Smooth muscle cell (in vitro differentiated cells): ENCODE measurements around the gene B4GALT1. TPM values are rescaled to one million over a fixed set of nuclear protein-coding genes. Genes with fewer than 3 reads are reported as not detected.

ENCODE experiments used
- DNase-seq: peaks from one replicate; lab custom pipeline; 2025; ENCODE audit not compliant: unreplicated experiment; lab: John Stamatoyannopoulos, UW
- H2AFZ ChIP-seq: fragments of 200-600 bp; sonication (generic); 2 replicates; pipeline ENCODE4 v1.6.0; 2016; ENCODE audit warnings: antibody characterized with exemption, low read depth, mild to moderate bottlenecking
- H3F3A ChIP-seq: fragments of 200-600 bp; sonication (generic); 2 replicates; pipeline ENCODE4 v1.6.0; 2017; ENCODE audit warnings: antibody characterized with exemption, low read depth
- H3K27ac ChIP-seq: fragments of 200-600 bp; sonication (generic); 2 replicates; pipeline ENCODE4 v1.5.1; 2016; ENCODE audit warnings: low read depth, mild to moderate bottlenecking
- H3K27me3 ChIP-seq: fragments of 200-600 bp; sonication (generic); 2 replicates; pipeline ENCODE4 v1.6.1; 2016; ENCODE audit warnings: low read depth, mild to moderate bottlenecking
- H3K36me3 ChIP-seq: fragments of 200-600 bp; sonication (generic); 2 replicates; pipeline ENCODE4 v1.5.1; 2016; ENCODE audit warnings: low read depth
- H3K4me1 ChIP-seq: fragments of 200-600 bp; sonication (generic); 2 replicates; pipeline ENCODE4 v1.5.1; 2016; ENCODE audit warnings: low read depth
- H3K4me2 ChIP-seq: fragments of 200-600 bp; sonication (generic); 2 replicates; pipeline ENCODE4 v1.6.0; 2016; ENCODE audit warnings: mild to moderate bottlenecking
- H3K4me3 ChIP-seq: fragments of 200-600 bp; sonication (generic); 2 replicates; pipeline ENCODE4 v1.5.1; 2016; ENCODE audit warnings: mild to moderate bottlenecking
- H3K79me2 ChIP-seq: fragments of 200-600 bp; sonication (generic); 2 replicates; pipeline ENCODE4 v1.6.0; 2016; ENCODE audit warnings: low read depth, mild to moderate bottlenecking
- H3K9ac ChIP-seq: fragments of 200-600 bp; sonication (generic); 2 replicates; pipeline ENCODE4 v1.6.0; 2016; ENCODE audit warnings: low read depth
- H3K9me3 ChIP-seq: fragments of 200-600 bp; sonication (generic); replicated peaks from 2 replicates; pipeline ENCODE4 v1.5.1; 2016; ENCODE audit warnings: low read depth
- H4K20me1 ChIP-seq: fragments of 200-600 bp; sonication (generic); 2 replicates; pipeline ENCODE4 v1.6.0; 2016; ENCODE audit warnings: low read depth
- WGBS: methylation state at CpG from one replicate; pipeline ENCODE4 v1.1.7; 2016; ENCODE audit warnings: low lambda C conversion rate; 5-methylcytosine and 5-hydroxymethylcytosine counted together
- polyA plus RNA-seq: library from polyadenylated mRNA; unstranded; fragments of >200 nt; fragmentation: Nextera tagmentation; extraction: Ambion mirVana; gene quantifications from 2 replicates; pipeline ENCODE4 v1.2.1, GENCODE V29; 2016
- total RNA-seq: library from RNA; depleted of rRNA; stranded (reverse); fragments of >200 nt; gene quantifications from 2 replicates; pipeline ENCODE4 v1.2.3, GENCODE V29; 2014
- TF ChIP-seq, protein P1 (sequence below): fragments of 200-600 bp; sonication (generic); IDR thresholded peaks from 2 replicates; pipeline ENCODE4 v1.5.1; 2017; ENCODE audit warnings: borderline replicate concordance, mild to moderate bottlenecking, antibody characterized with exemption; ENCODE audit not compliant: insufficient read depth, poor library complexity, severe bottlenecking

B4GALT1 gene
- total and polyA plus RNA-seq, 2 experiments from 2014 or later, result 49.2 to 56.3 TPM

DNA sequence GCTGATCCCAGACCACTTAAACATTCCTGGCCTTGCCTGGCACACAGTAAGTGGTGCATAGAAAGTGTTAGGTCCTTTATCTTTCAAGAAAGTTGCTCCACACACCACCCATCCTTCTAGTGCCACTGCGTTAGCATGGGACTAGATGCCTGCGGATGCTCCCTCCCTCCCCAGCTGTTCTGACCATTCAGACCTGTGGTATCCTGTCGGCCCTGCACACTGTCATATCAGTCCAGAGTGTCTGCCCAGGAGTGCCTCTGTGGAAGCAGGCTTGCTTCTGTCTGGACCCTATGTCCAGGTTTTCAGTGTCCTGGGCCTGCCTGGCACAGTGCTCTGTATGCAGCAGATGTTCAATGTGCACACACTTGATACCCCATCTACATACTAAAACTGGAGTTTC, 52.4 kb downstream of the B4GALT1 start:
- no peak for DNase-seq
- 97% methylated on average over 3 of the region's 3 CpGs for WGBS

DNA sequence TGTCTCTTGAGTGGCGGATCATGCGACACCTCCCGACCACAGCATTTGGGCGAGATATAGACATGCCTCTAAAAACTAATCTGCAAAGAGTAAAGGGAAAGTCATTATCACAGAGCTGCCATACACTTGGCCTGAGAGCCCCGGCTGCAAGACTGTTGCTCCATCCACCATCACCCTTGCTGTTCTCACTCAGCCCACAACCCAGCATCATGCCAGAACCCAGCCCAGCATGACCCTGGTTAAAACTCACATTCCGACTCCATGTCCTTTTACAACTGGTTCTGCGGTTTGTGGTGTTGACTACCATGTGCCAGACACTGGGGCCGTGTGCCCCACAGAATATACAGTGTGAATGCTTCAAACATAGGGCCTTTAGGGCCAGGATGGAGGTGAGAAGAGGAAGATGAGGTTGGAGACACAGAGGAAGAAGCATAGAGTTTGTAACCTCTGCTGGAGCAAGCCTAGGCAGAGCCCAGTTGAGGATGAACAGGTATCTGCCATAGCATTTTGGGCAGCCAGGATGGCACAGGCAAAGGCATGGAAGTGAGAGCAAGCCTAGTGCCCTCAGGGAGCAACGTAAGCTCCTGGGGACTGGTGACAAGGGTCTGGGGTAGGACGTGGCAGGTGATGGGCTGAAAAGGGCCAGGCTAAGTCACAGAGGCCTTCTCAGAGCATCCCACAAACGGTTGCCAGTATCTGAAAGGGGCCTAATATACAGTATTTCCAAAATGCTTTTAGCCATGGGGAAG, 53.2 kb downstream of the B4GALT1 start:
- no peaks in the 10 kb centered on the region for H3K4me1 ChIP-seq
- peaks cover 6% of the 10 kb centered on the region for H3F3A ChIP-seq
- 93% methylated on average over 11 of the region's 11 CpGs for WGBS
- DNase-seq, result no peak
- peaks cover 2% of the 10 kb centered on the region for H4K20me1 ChIP-seq
- H3K27ac ChIP-seq, result no peak overlapping the region
- no peak overlapping the region for H3K4me3 ChIP-seq
- TF ChIP-seq, protein P1, sequence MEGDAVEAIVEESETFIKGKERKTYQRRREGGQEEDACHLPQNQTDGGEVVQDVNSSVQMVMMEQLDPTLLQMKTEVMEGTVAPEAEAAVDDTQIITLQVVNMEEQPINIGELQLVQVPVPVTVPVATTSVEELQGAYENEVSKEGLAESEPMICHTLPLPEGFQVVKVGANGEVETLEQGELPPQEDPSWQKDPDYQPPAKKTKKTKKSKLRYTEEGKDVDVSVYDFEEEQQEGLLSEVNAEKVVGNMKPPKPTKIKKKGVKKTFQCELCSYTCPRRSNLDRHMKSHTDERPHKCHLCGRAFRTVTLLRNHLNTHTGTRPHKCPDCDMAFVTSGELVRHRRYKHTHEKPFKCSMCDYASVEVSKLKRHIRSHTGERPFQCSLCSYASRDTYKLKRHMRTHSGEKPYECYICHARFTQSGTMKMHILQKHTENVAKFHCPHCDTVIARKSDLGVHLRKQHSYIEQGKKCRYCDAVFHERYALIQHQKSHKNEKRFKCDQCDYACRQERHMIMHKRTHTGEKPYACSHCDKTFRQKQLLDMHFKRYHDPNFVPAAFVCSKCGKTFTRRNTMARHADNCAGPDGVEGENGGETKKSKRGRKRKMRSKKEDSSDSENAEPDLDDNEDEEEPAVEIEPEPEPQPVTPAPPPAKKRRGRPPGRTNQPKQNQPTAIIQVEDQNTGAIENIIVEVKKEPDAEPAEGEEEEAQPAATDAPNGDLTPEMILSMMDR, result no peak
- no peaks in the 10 kb centered on the region for H3K9me3 ChIP-seq
- H3K4me2 ChIP-seq, result no peak overlapping the region
- no peak overlapping the region for H3K9ac ChIP-seq
- H3K79me2 ChIP-seq, result peaks cover 6% of the 10 kb centered on the region
- H3K27me3 ChIP-seq, result no peaks in the 10 kb centered on the region
- peaks cover 8% of the 10 kb centered on the region for H3K36me3 ChIP-seq
- no peak overlapping the region for H2AFZ ChIP-seq

More for the DNA sequence above, 52.4 kb downstream of the B4GALT1 start:
- H3K79me2 ChIP-seq, result peaks cover 6% of the 10 kb centered on the region
- peaks cover 8% of the 10 kb centered on the region for H3K36me3 ChIP-seq
- no peaks in the 10 kb centered on the region for H3K9me3 ChIP-seq
- H3K27ac ChIP-seq, result no peak overlapping the region
- peaks cover 6% of the 10 kb centered on the region for H3F3A ChIP-seq
- no peak overlapping the region for H2AFZ ChIP-seq
- peaks cover 7% of the 10 kb centered on the region for H4K20me1 ChIP-seq
- no peak overlapping the region for H3K4me3 ChIP-seq
- H3K9ac ChIP-seq, result no peak overlapping the region
- no peaks in the 10 kb centered on the region for H3K27me3 ChIP-seq
- TF ChIP-seq, protein P1, result no peak
- H3K4me2 ChIP-seq, result no peak overlapping the region
- no peaks in the 10 kb centered on the region for H3K4me1 ChIP-seq

DNA sequence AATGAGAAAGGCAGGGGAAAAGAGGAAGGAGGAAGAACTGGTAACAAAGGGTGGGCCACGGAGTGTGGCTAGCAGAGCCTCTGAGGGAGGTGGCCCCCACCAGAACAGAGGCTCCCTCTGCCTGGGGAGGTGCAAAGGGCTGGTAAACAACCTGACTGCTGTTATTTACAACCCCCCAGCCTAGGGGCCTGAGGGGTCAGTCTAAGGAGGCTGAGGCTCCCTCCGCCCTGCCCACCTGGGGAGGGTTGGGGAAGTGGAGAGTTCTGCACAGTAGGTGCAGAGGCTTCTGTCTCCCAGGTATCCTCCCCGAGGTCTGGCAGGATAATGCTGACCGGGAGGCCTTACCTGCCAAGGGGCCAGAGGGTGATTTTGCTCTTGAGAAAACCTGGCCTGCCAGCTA, 55.0 kb downstream of the B4GALT1 start:
- H3F3A ChIP-seq, result peaks cover 13% of the 10 kb centered on the region
- 88% methylated on average over 4 of the region's 4 CpGs for WGBS
- no peak overlapping the region for H3K4me2 ChIP-seq
- H3K36me3 ChIP-seq, result peaks cover 8% of the 10 kb centered on the region
- H4K20me1 ChIP-seq, result no peaks in the 10 kb centered on the region
- peaks cover 5% of the 10 kb centered on the region for H3K4me1 ChIP-seq
- no peak for DNase-seq
- no peaks in the 10 kb centered on the region for H3K9me3 ChIP-seq
- no peaks in the 10 kb centered on the region for H3K27me3 ChIP-seq
- H2AFZ ChIP-seq, result no peak overlapping the region
- no peak overlapping the region for H3K9ac ChIP-seq
- TF ChIP-seq, protein P1, result no peak
- H3K27ac ChIP-seq, result no peak overlapping the region
- H3K79me2 ChIP-seq, result peaks cover 6% of the 10 kb centered on the region
- H3K4me3 ChIP-seq, result no peak overlapping the region

DNA sequence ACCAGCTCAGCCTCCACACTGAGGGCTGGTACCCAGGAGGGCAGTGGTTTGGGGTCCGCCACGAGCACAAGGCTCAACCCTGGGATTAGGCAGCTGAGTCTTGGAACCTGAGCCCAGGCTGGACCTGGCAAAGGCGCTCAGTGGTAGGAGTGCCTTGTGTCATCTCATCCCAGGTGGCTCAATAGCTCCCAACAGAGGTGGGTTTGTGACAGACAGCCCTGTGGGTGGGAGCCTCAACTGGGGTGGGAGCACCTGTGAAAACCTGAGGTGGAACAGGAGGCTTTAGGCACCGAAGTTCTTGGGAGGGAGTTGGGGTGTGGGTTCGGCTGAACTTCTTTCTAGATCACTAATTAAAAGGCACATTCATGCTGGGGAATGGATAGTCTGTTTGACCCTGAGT, 55.5 kb downstream of the B4GALT1 start:
- Histone ChIP-seq H3K36me3 (peaks cover 8% of the 10 kb centered on the region), H2AFZ (no peak overlapping the region), H3K4me1 (peaks cover 5% of the 10 kb centered on the region), H3K9me3 (no peaks in the 10 kb centered on the region), H3K27ac (no peak overlapping the region), H4K20me1 (no peaks in the 10 kb centered on the region), H3K4me3 (no peak overlapping the region), H3K79me2 (peaks cover 6% of the 10 kb centered on the region), H3K27me3 (no peaks in the 10 kb centered on the region), H3K9ac (no peak overlapping the region), H3K4me2 (no peak overlapping the region), H3F3A (peaks cover 9% of the 10 kb centered on the region)
- no peak for DNase-seq
- 97% methylated on average over 5 of the region's 5 CpGs for WGBS
- TF ChIP-seq, protein P1, result no peak
